Fibroblast of skin of abdomen (primary cell): Measurements from ENCODE around the gene SYT9.

ENCODE experiments used
- DNase-seq: peaks from one replicate; pipeline ENCODE4 v3.0.0-alpha.2; 2013

SYT9 gene

GRCh38 chr11:7348432-7349304 lies 97.0 kb downstream of the SYT9 start:
- DNase-seq = peak; percentile 41

GRCh38 chr11:7351228-7351627 lies 99.5 kb downstream of the SYT9 start:
- DNase-seq = no peak

GRCh38 chr11:7353100-7353499 lies 101.4 kb downstream of the SYT9 start:
- DNase-seq = peak; percentile 13

GRCh38 chr11:7364660-7365059 lies 113.0 kb downstream of the SYT9 start:
- DNase-seq = no peak

- DNase-seq = no peak
Observed at GRCh38 chr11:7367803-7368202, 116.1 kb downstream of the SYT9 start.

GRCh38 chr11:7376386-7376785 lies 124.7 kb downstream of the SYT9 start:
- DNase-seq = no peak

- DNase-seq = no peak
Observed at GRCh38 chr11:7381937-7382336, 130.2 kb downstream of the SYT9 start.

- no peak for DNase-seq
Observed at GRCh38 chr11:7383406-7383805, 131.7 kb downstream of the SYT9 start.

- DNase-seq = no peak
Observed at GRCh38 chr11:7384691-7385090, 133.0 kb downstream of the SYT9 start.

- no peak for DNase-seq
Observed at GRCh38 chr11:7385532-7385931, 133.8 kb downstream of the SYT9 start.

GRCh38 chr11:7413961-7414915 lies 162.5 kb downstream of the SYT9 start:
- no peak for DNase-seq

GRCh38 chr11:7414973-7415817 lies 163.5 kb downstream of the SYT9 start:
- no peak for DNase-seq

- DNase-seq = no peak
Observed at GRCh38 chr11:7416080-7416479, 164.4 kb downstream of the SYT9 start.

- no peak for DNase-seq
Observed at GRCh38 chr11:7417328-7417727, 165.6 kb downstream of the SYT9 start.

GRCh38 chr11:7418061-7418460 lies 166.4 kb downstream of the SYT9 start:
- no peak for DNase-seq

- DNase-seq = no peak
Observed at GRCh38 chr11:7418906-7419305, 167.2 kb downstream of the SYT9 start.

GRCh38 chr11:7421136-7421535 lies 169.4 kb downstream of the SYT9 start:
- DNase-seq = no peak

GRCh38 chr11:7422544-7423331 lies 171.0 kb downstream of the SYT9 start:
- DNase-seq = no peak

GRCh38 chr11:7423946-7424345 lies 172.2 kb downstream of the SYT9 start:
- DNase-seq = no peak

GRCh38 chr11:7427733-7428132 lies 176.0 kb downstream of the SYT9 start:
- no peak for DNase-seq

- DNase-seq = no peak
Observed at GRCh38 chr11:7428196-7428595, 176.5 kb downstream of the SYT9 start.

GRCh38 chr11:7430496-7430895 lies 178.8 kb downstream of the SYT9 start:
- DNase-seq = no peak
